GM12878 (cell line): ENCODE measurements around the gene COL9A3. TPM values are rescaled to one million over a fixed set of nuclear protein-coding genes. Genes with fewer than 3 reads are reported as not detected.
A peak's percentile ranks its signal among the peaks of the same experiment; 100 is the strongest.

Source experiments
- ATF2 ChIP-seq: IDR thresholded peaks from 2 replicates; pipeline ENCODE4 v1.6.1; 2012; ENCODE audit warnings: low read length, inconsistent platforms
- ATF3 ChIP-seq: IDR thresholded peaks from 2 replicates; pipeline ENCODE4 v1.6.1; 2011; ENCODE audit warnings: low read depth, mild to moderate bottlenecking, low read length, moderate library complexity, borderline replicate concordance; ENCODE audit errors: extremely low read depth
- BCLAF1 ChIP-seq: fragments of 450-650 bp; IDR thresholded peaks from 2 replicates; pipeline ENCODE4 v1.6.1; 2017; ENCODE audit warnings: antibody characterized with exemption, mild to moderate bottlenecking, moderate library complexity
- CBFB ChIP-seq: IDR thresholded peaks from 2 replicates; pipeline ENCODE4 v1.6.1; 2016; ENCODE audit warnings: antibody characterized with exemption, low read depth
- EED ChIP-seq: sonication (generic); IDR thresholded peaks from 2 replicates; pipeline ENCODE4 v1.6.1; 2016; ENCODE audit warnings: antibody characterized with exemption, low read depth
- GATAD2B ChIP-seq: fragments of 450-650 bp; conservative IDR thresholded peaks from 2 replicates; pipeline ENCODE4 v1.6.1; 2017; ENCODE audit warnings: low read depth, mild to moderate bottlenecking, moderate library complexity
- HSF1 ChIP-seq: fragments of 150-350 bp; IDR thresholded peaks from 2 replicates; pipeline ENCODE4 v1.6.1; 2014; ENCODE audit warnings: mild to moderate bottlenecking, low read depth, low read length
- MTA3 ChIP-seq: IDR thresholded peaks from 2 replicates; pipeline ENCODE4 v1.6.1; 2012; ENCODE audit warnings: low read length, inconsistent platforms, borderline replicate concordance
- NFYA ChIP-seq: IDR thresholded peaks from 2 replicates; pipeline ENCODE4 v1.6.1; 2011; ENCODE audit warnings: low read depth, mild to moderate bottlenecking, low read length, improper control_type of control experiment, borderline replicate concordance
- NR2C1 ChIP-seq: fragments of 450-650 bp; IDR thresholded peaks from 2 replicates; pipeline ENCODE4 v1.6.1; 2017; ENCODE audit warnings: antibody characterized with exemption, mild to moderate bottlenecking, moderate library complexity
- POLR2A ChIP-seq: IDR thresholded peaks from 2 replicates; pipeline ENCODE4 v1.6.1; 2011; ENCODE audit warnings: low read depth, mild to moderate bottlenecking, low read length
- POU2F2 ChIP-seq: IDR thresholded peaks from 3 replicates; pipeline ENCODE4 v1.6.1; 2011; ENCODE audit warnings: low read depth, mild to moderate bottlenecking, low read length, borderline replicate concordance
- RFX5 ChIP-seq: IDR thresholded peaks from 2 replicates; pipeline ENCODE4 v1.6.1; 2011; ENCODE audit warnings: low read depth, low read length, improper control_type of control experiment
- SIN3A ChIP-seq: IDR thresholded peaks from 2 replicates; pipeline ENCODE4 v1.6.1; 2012; ENCODE audit warnings: low read depth, low read length, improper control_type of control experiment
- ZSCAN29 ChIP-seq: fragments of 450-650 bp; IDR thresholded peaks from 2 replicates; pipeline ENCODE4 v1.6.1; 2017; ENCODE audit warnings: mild to moderate bottlenecking, moderate library complexity
- polyA plus RNA-seq, 11 experiments: library from polyadenylated mRNA; depleted of rRNA in 4 of 11; unstranded in 6 of 11; stranded (reverse) in 5 of 11; fragments of >200 nt; fragmentation: Nextera tagmentation in 4 of 11; fragmentation: Illumina TruSeq in 1 of 11; extraction: Ambion mirVana in 4 of 11; extraction: Trizol in 1 of 11; gene quantifications; 1 replicate in 1 of 11; 2 replicates in 10 of 11; pipeline versions ENCODE4 v1.2.1 to v1.2.3, GENCODE V29; 2011 to 2016; ENCODE audit warnings: inconsistent platforms in 2 of 11, missing spikeins in 2 of 11, low read depth in 1 of 11
- total RNA-seq, 4 experiments: library from RNA; depleted of rRNA in 3 of 4; stranded (reverse); fragments of >200 nt in 3 of 4; fragmentation: Illumina TruSeq in 1 of 4; extraction: Trizol in 1 of 4; gene quantifications; 2 replicates each; pipeline versions ENCODE4 v1.2.1 to v1.2.3, GENCODE V29; 2013 to 2021

Gene COL9A3
- total and polyA plus RNA-seq, 10 of the 15 experiments (the other 5 are each of a cell fraction or from before 2014, with no cell fraction given): 0.09 to 1.7 (median 0.63) TPM; not detected in 1

- TF ChIP-seq MTA3: no peak
- 0 out of 2 replicates have a peak, but pooled peaks have one; percentile 31 for TF ChIP-seq CBFB
- TF ChIP-seq ATF3: no peak
- TF ChIP-seq BCLAF1: no peak
- peak; percentile 31; the same call in 1 of the 2 replicates for TF ChIP-seq SIN3A
- peak; percentile 17; the same call in 1 of the 2 replicates for TF ChIP-seq EED
- no peak for TF ChIP-seq ATF2
- no peak for TF ChIP-seq POU2F2
- no peak for TF ChIP-seq NFYA
- peak; percentile 76; the same call in 1 of the 2 replicates for TF ChIP-seq GATAD2B
- TF ChIP-seq RFX5: no peak
- no peak for TF ChIP-seq HSF1
- no peak for TF ChIP-seq ZSCAN29
- TF ChIP-seq POLR2A: peak; percentile 67; the same call in 1 of the 2 replicates
- TF ChIP-seq NR2C1: no peak
These were observed 21.7 kb upstream of the COL9A3 start (continued) for GRCh38 chr20:62795023-62795761.
